Mesothelial cell of epicardium (in vitro differentiated cells): ENCODE data around the gene CDC42EP5. TPM values are rescaled to one million over a fixed set of nuclear protein-coding genes. Genes with fewer than 3 reads are reported as not detected.
A peak's percentile ranks its signal among the peaks of the same experiment; 100 is the strongest.

ENCODE experiments used
- DNase-seq, 2 experiments: peaks; one replicate each; pipeline ENCODE4 v3.0.0; 2021; ENCODE audit warnings: low spot score in 2 of 2; ENCODE audit not compliant: unreplicated experiment in 2 of 2
- H3K27ac Mint-ChIP-seq: 2 replicates; pipeline ENCODE4 v1.8.0; 2021; ENCODE audit warnings: mixed read lengths
- H3K27me3 Mint-ChIP-seq: 2 replicates; pipeline ENCODE4 v1.8.0; 2021; ENCODE audit warnings: low read depth, mixed read lengths
- H3K36me3 Mint-ChIP-seq: 2 replicates; pipeline ENCODE4 v1.8.0; 2021; ENCODE audit warnings: mixed read lengths
- H3K4me1 Mint-ChIP-seq: 2 replicates; pipeline ENCODE4 v1.8.0; 2021; ENCODE audit warnings: mixed read lengths
- H3K4me3 Mint-ChIP-seq: 2 replicates; pipeline ENCODE4 v1.8.0; 2021; ENCODE audit warnings: mild to moderate bottlenecking, moderate library complexity, mixed read lengths
- H3K9me3 Mint-ChIP-seq: 2 replicates; pipeline ENCODE4 v1.8.0; 2021; ENCODE audit warnings: mixed read lengths
- total RNA-seq: library from RNA; stranded (reverse); gene quantifications from 3 replicates; pipeline ENCODE4 v1.2.1, GENCODE V29; 2021
- TF ChIP-seq, protein P1 (sequence below): fragments of 200-600 bp; sonication (generic); IDR thresholded peaks from one replicate; pipeline ENCODE4 v1.5.0; 2021; ENCODE audit warnings: antibody characterized with exemption; ENCODE audit not compliant: unreplicated experiment

Gene CDC42EP5
- total RNA-seq, 1 donor from 2014 or later: 126 TPM

DNA sequence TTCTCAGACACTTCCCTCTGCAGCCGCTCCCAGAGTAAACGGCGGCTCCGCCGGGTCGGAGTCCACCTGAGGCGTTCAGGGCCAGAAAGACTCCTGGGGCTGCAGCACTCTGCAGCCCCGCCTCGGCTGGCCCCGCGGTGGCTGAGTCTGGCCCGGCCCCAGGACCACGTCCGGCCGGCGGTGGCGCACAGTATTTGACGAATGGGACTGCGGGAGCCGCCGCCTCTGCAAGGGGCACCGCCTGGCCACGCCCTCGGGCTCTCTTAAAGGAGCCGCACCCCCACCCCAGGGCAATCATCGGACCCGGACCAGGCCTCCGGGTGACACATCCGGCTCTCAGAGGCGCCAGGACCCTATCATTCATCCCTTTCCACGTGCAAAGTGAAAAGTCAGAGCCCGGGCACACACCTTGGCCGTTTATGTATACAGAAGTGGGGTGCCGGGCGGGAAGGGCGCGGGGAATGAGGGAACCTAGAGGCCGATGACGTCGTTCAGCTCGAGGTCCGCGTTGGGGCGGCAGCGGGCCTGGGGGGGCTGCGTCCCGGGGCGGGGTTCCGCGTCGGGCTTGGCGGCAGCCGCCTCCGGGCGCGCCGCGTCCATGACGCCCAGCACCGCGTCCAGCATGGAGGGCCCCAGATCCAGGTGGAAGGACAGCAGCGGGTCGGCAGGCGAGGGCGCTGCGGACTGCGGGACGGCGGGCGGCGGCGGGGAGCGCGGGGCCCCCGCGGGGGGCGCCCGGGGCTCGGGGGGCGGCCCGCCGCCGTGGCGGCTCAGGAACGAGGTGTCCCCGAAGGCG, 8.3 kb downstream of the CDC42EP5 start:
- H3K4me3 Mint-ChIP-seq: peak overlapping the region; percentile 66
- DNase-seq: no peak
- no peaks in the 10 kb centered on the region for H3K9me3 Mint-ChIP-seq
- TF ChIP-seq, protein P1, sequence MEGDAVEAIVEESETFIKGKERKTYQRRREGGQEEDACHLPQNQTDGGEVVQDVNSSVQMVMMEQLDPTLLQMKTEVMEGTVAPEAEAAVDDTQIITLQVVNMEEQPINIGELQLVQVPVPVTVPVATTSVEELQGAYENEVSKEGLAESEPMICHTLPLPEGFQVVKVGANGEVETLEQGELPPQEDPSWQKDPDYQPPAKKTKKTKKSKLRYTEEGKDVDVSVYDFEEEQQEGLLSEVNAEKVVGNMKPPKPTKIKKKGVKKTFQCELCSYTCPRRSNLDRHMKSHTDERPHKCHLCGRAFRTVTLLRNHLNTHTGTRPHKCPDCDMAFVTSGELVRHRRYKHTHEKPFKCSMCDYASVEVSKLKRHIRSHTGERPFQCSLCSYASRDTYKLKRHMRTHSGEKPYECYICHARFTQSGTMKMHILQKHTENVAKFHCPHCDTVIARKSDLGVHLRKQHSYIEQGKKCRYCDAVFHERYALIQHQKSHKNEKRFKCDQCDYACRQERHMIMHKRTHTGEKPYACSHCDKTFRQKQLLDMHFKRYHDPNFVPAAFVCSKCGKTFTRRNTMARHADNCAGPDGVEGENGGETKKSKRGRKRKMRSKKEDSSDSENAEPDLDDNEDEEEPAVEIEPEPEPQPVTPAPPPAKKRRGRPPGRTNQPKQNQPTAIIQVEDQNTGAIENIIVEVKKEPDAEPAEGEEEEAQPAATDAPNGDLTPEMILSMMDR: no peak
- no peaks in the 10 kb centered on the region for H3K27me3 Mint-ChIP-seq
- H3K27ac Mint-ChIP-seq: peak overlapping the region; percentile 92
- peaks cover 30% of the 10 kb centered on the region for H3K4me1 Mint-ChIP-seq
- H3K36me3 Mint-ChIP-seq: peaks cover 16% of the 10 kb centered on the region

DNA sequence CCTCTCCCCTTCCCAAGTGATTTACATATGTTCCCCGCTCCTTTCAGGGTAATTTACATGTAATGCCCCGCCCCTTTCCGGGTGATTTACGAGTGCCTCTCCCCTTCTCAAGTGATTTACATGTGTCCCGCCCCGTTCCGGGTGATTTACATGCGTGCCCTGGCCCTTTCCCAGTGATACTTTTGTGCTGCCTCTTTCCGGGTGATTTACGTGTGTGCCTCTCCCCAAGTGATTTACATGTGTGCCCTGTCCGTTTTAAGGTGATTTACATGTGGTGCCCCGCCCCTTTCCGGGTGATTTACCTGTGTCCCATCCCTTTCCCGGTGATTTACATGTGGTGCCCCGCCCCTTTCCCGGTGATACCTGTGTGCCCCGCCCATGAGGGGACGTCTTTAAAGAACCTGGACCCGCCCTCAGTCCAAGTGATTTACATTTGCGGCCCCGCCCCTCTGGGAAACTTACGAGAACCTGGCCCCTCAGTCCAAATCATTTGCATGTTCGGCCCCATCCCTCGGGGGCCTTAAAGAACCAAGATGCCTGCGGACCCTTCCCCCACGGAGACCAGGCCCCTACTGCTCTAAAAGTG, 9.0 kb downstream of the CDC42EP5 start:
- Mint-ChIP-seq H3K4me3 (peak overlapping the region; percentile 66), H3K9me3 (no peaks in the 10 kb centered on the region), H3K4me1 (peaks cover 24% of the 10 kb centered on the region), H3K27me3 (no peaks in the 10 kb centered on the region), H3K27ac (peak overlapping the region; percentile 92), H3K36me3 (peaks cover 14% of the 10 kb centered on the region)
- peak; percentile 84 to 86 for DNase-seq
- TF ChIP-seq, protein P1: no peak

DNA sequence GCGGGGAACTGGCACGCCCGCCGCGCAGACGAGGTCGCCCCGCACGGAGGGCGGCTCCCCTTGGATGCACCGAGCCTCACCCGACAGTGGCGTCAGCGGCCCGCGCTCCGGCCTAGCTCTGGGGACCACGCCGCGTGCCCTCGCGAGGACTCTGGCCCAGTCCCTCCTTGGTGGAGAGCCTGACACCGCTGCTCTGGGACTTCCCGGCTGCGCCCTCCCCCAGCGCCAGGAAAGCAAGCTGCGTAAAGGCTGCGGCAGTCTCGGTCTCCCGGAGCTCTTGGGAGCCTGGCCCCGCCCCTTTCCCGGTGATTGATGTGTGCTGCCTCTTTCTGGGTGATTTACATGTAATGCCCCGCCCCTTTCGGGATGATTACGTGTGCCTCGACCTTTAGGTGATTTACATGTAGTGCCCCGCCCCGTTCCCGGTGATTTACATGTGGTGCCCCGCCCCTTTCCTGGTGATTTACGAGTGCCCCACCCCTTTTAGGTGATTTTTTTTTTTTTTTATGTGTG, 9.5 kb downstream of the CDC42EP5 start, which contains the start of gene LENG9:
Gene LENG9, minus strand, starts transcription at position 248 of the 513 bp plus-strand sequence. CDS start 252 bp downstream, outside the sequence.
- TF ChIP-seq, protein P1: no peak
- peak within 1 kb of the TSS; percentile 66 for H3K4me3 Mint-ChIP-seq
- H3K27me3 Mint-ChIP-seq: no peaks in the 10 kb centered on the region
- peak; percentile 94 to 98 for DNase-seq
- H3K36me3 Mint-ChIP-seq: peaks cover 18% of the 10 kb centered on the region
- H3K9me3 Mint-ChIP-seq: no peaks in the 10 kb centered on the region
- H3K27ac Mint-ChIP-seq: peak within 1 kb of the TSS; percentile 92
- H3K4me1 Mint-ChIP-seq: peaks cover 27% of the 10 kb centered on the region

DNA sequence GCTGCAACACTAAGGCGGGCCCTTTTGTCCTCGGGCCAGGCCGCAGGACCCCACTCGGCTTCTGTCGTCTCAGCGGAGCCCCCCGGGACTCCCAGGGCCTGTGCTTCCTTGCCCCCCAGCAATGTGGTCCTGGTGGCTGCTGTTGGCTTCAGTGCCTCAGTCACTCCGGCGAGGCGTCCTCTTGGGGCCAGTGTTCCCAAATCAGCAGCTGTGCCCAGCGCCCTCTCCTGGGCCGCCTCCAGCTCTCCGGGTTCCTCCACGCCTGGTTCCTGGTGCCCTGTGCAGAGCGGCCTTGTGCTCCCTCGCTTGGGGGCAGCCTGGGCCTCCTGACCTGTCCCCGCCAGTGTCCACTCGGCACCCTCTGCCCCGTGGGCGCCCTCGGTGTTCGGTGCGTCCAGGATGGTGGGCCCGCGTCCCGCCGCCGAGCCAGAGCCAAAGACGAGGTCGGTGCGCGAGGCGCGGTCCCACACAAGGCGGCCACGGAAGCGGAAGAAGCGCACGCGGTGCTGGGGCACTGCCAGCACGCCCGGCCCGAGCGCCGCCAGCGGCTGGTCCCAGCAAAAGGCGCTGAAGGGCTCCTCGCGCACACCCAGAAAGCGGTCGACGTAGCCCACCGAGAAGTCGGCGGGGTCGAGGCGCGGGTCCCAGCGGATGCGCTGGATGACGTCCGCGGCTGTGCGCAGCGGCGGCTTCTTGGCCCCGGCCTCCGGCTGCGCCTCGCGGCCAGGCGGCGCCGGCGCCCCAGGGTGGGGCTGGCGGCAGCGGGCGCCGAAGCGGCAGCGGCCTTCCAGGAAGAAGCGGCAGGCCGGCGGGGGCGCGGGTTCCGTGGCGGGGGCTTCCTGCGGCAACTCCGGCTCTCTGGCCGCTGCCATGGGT, 10.2 kb downstream of the CDC42EP5 start:
- TF ChIP-seq, protein P1: no peak
- Mint-ChIP-seq H3K4me1 (peaks cover 21% of the 10 kb centered on the region), H3K36me3 (peaks cover 25% of the 10 kb centered on the region), H3K4me3 (peak overlapping the region; percentile 66), H3K27ac (peak overlapping the region; percentile 30), H3K9me3 (no peaks in the 10 kb centered on the region), H3K27me3 (no peaks in the 10 kb centered on the region)
- peak in 1 of 2 experiments; percentile 68 for DNase-seq

DNA sequence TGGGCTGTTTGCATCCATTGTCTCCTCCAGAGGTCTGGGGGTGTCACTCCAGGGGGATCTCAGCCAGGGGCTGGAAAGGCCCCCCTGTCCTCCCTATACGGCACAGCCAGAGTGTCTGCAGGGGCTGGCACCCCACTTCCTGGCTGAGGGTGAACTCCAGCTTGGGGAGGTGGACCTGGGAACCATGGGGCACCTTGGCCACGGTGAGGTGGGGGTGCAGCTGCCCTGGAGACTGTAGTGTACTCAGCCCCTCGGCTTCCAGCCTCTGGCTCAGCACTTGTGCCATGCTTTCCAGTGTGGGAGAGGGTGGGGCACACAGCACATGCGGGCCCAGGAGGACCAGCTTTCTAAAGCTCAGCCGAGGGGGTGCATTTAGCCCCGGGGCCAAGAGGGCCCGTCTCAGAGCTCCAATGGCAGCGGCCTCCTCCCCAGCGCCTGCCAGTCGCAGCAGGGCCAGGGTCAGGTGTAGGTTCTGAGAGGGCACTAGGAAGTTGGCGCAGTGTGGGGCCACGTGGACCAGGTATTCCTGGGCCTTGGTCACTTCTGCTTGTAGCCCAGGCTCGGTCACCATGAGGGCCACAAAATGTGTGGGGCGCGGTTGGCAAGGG, 10.9 kb downstream of the CDC42EP5 start:
- no peaks in the 10 kb centered on the region for H3K27me3 Mint-ChIP-seq
- peak overlapping the region; percentile 81 for H3K27ac Mint-ChIP-seq
- peaks cover 21% of the 10 kb centered on the region for H3K4me1 Mint-ChIP-seq
- peaks cover 26% of the 10 kb centered on the region for H3K36me3 Mint-ChIP-seq
- H3K9me3 Mint-ChIP-seq: no peaks in the 10 kb centered on the region
- H3K4me3 Mint-ChIP-seq: peak overlapping the region; percentile 57
- no peak for DNase-seq
- TF ChIP-seq, protein P1: no peak
